KMS-11 (cell line): ENCODE data around the gene UBE2R2.
"Not testable (repeated sequence)": the region's sequence is repeated elsewhere in the genome, so short reads cannot be mapped to it uniquely, and the experiment has no call there.

Source experiments
- H2AFZ ChIP-seq: fragments of 200-600 bp; sonication (generic); 2 replicates; pipeline ENCODE4 v1.6.1; 2016; ENCODE audit warnings: antibody characterized with exemption, mixed run types, low read depth
- H3K27ac ChIP-seq: fragments of 200-600 bp; sonication (generic); 2 replicates; pipeline ENCODE4 v1.6.1; 2016; ENCODE audit warnings: mild to moderate bottlenecking, mixed run types
- H3K27me3 ChIP-seq: fragments of 200-600 bp; sonication (generic); 2 replicates; pipeline ENCODE4 v1.6.1; 2017; ENCODE audit warnings: mild to moderate bottlenecking, low read depth, mixed run types, moderate library complexity; ENCODE audit not compliant: insufficient read depth
- H3K36me3 ChIP-seq: fragments of 200-600 bp; sonication (generic); 2 replicates; pipeline ENCODE4 v1.6.1; 2017; ENCODE audit warnings: mild to moderate bottlenecking, mixed run types; ENCODE audit not compliant: insufficient read depth
- H3K4me1 ChIP-seq: fragments of 200-600 bp; sonication (generic); 2 replicates; pipeline ENCODE4 v1.6.1; 2016; ENCODE audit warnings: mild to moderate bottlenecking, low read depth, mixed run types; ENCODE audit not compliant: poor library complexity, severe bottlenecking
- H3K4me2 ChIP-seq: fragments of 200-600 bp; sonication (generic); 2 replicates; pipeline ENCODE4 v1.7.0; 2016; ENCODE audit warnings: mild to moderate bottlenecking, mixed run types
- H3K4me3 ChIP-seq: fragments of 200-600 bp; sonication (generic); IDR thresholded peaks from 2 replicates; pipeline ENCODE4 v1.6.1; 2017; ENCODE audit warnings: low read depth, low read length, mixed read lengths; ENCODE audit not compliant: insufficient read depth
- H3K79me2 ChIP-seq: fragments of 200-600 bp; sonication (generic); 2 replicates; pipeline ENCODE4 v1.6.1; 2016; ENCODE audit warnings: low read depth, mixed run types; ENCODE audit not compliant: insufficient read depth
- H3K9ac ChIP-seq: fragments of 200-600 bp; sonication (generic); 2 replicates; pipeline ENCODE4 v1.6.1; 2016; ENCODE audit warnings: mild to moderate bottlenecking, mixed run types
- H4K20me1 ChIP-seq: fragments of 200-600 bp; sonication (generic); 2 replicates; pipeline ENCODE4 v1.6.1; 2016; ENCODE audit warnings: mild to moderate bottlenecking, mixed run types; ENCODE audit not compliant: insufficient read depth
- CTCF ChIP-seq: fragments of 200-600 bp; sonication (generic); conservative IDR thresholded peaks from 2 replicates; pipeline ENCODE4 v1.6.1; 2017; ENCODE audit warnings: low read depth, mild to moderate bottlenecking, antibody characterized with exemption, low read length, moderate library complexity, mixed read lengths

UBE2R2 gene

GRCh38 chr9:33835625-33836260 lies 18.8 kb downstream of the UBE2R2 start:
- Histone ChIP-seq H3K4me1 (peaks cover 29% of the 10 kb centered on the region), H3K9ac (no peak overlapping the region), H3K27me3 (no peaks in the 10 kb centered on the region), H3K4me2 (no peak overlapping the region), H3K79me2 (peaks cover 95% of the 10 kb centered on the region), H3K36me3 (no peaks in the 10 kb centered on the region), H2AFZ (no peak overlapping the region), H3K27ac (no peak overlapping the region), H4K20me1 (peaks cover 14% of the 10 kb centered on the region), H3K4me3 (no peak overlapping the region)
- TF ChIP-seq CTCF, result no peak

GRCh38 chr9:33836261-33836660 lies 19.3 kb downstream of the UBE2R2 start:
- not testable (repeated sequence) for H3K27me3 ChIP-seq, H3K9ac ChIP-seq, H3K27ac ChIP-seq, H3K4me2 ChIP-seq, H3K4me3 ChIP-seq, H3K36me3 ChIP-seq, H2AFZ ChIP-seq
- Histone ChIP-seq H4K20me1 (peaks cover 14% of the 10 kb centered on the region), H3K79me2 (peaks cover 95% of the 10 kb centered on the region), H3K4me1 (peaks cover 29% of the 10 kb centered on the region)

GRCh38 chr9:33837138-33837537 lies 20.2 kb downstream of the UBE2R2 start:
- H3K27me3 ChIP-seq, result no peaks in the 10 kb centered on the region
- no peak for TF ChIP-seq CTCF
- H3K4me1 ChIP-seq, result peaks cover 31% of the 10 kb centered on the region
- peaks cover 95% of the 10 kb centered on the region for H3K79me2 ChIP-seq
- H4K20me1 ChIP-seq, result peaks cover 14% of the 10 kb centered on the region
- no peak overlapping the region for H3K4me2 ChIP-seq
- no peak overlapping the region for H3K27ac ChIP-seq
- H3K36me3 ChIP-seq, result no peaks in the 10 kb centered on the region
- no peak overlapping the region for H2AFZ ChIP-seq
- H3K9ac ChIP-seq, result no peak overlapping the region
- H3K4me3 ChIP-seq, result no peak overlapping the region

- H3K27me3 ChIP-seq, result no peaks in the 10 kb centered on the region
- no peak overlapping the region for H3K4me3 ChIP-seq
- H3K27ac ChIP-seq, result no peak overlapping the region
- no peaks in the 10 kb centered on the region for H3K36me3 ChIP-seq
- H2AFZ ChIP-seq, result no peak overlapping the region
- H3K79me2 ChIP-seq, result peaks cover 95% of the 10 kb centered on the region
- H3K9ac ChIP-seq, result no peak overlapping the region
- H4K20me1 ChIP-seq, result peaks cover 24% of the 10 kb centered on the region
- H3K4me1 ChIP-seq, result peaks cover 39% of the 10 kb centered on the region
- TF ChIP-seq CTCF, result no peak
- no peak overlapping the region for H3K4me2 ChIP-seq
These were observed 23.4 kb downstream of the UBE2R2 start for GRCh38 chr9:33840381-33840780.

GRCh38 chr9:33843312-33843961 lies 26.5 kb downstream of the UBE2R2 start:
- no peak overlapping the region for H3K9ac ChIP-seq
- peaks cover 21% of the 10 kb centered on the region for H4K20me1 ChIP-seq
- H3K4me1 ChIP-seq, result peaks cover 19% of the 10 kb centered on the region
- H3K27ac ChIP-seq, result no peak overlapping the region
- no peak for TF ChIP-seq CTCF
- no peak overlapping the region for H3K4me2 ChIP-seq
- no peaks in the 10 kb centered on the region for H3K27me3 ChIP-seq
- no peak overlapping the region for H2AFZ ChIP-seq
- peaks cover 97% of the 10 kb centered on the region for H3K79me2 ChIP-seq
- no peak overlapping the region for H3K4me3 ChIP-seq
- no peaks in the 10 kb centered on the region for H3K36me3 ChIP-seq
